PC-3 (cell line): Measurements from ENCODE around the gene MAPK9.

Experiments
- EZH2 ChIP-seq: fragments of 300-600 bp; sonication (generic); IDR thresholded peaks from one replicate; pipeline ENCODE4 v1.6.1; 2017; ENCODE audit warnings: antibody characterized with exemption, mild to moderate bottlenecking, low read length; ENCODE audit not compliant: unreplicated experiment
- TF ChIP-seq, protein P1 (sequence below): fragments of 300-600 bp; sonication (generic); conservative IDR thresholded peaks from 2 replicates; pipeline ENCODE4 v1.5.1; 2017; ENCODE audit warnings: antibody characterized with exemption, low read depth, mild to moderate bottlenecking, low read length

DNA sequence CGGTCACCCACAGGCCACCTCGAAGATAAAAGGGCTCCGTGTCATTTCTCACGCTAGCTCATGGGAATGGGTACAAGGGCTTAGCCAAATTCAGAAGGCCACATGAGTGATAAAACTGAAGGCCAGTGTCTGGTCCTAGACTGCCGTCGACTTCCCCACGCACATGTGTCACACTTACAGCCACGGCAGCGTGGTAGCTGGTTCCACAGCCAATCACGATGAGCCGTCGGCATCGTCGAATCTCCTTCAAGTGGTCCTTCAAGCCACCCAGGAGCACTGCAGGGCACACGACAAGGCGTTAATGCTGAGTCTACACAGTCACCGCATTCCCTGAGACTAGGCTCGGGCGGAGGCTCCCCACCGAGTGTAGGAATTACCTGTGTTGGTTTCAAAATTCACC lies 24.7 kb upstream of the MAPK9 start:
- TF ChIP-seq, protein P1, sequence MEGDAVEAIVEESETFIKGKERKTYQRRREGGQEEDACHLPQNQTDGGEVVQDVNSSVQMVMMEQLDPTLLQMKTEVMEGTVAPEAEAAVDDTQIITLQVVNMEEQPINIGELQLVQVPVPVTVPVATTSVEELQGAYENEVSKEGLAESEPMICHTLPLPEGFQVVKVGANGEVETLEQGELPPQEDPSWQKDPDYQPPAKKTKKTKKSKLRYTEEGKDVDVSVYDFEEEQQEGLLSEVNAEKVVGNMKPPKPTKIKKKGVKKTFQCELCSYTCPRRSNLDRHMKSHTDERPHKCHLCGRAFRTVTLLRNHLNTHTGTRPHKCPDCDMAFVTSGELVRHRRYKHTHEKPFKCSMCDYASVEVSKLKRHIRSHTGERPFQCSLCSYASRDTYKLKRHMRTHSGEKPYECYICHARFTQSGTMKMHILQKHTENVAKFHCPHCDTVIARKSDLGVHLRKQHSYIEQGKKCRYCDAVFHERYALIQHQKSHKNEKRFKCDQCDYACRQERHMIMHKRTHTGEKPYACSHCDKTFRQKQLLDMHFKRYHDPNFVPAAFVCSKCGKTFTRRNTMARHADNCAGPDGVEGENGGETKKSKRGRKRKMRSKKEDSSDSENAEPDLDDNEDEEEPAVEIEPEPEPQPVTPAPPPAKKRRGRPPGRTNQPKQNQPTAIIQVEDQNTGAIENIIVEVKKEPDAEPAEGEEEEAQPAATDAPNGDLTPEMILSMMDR = no peak
- no peak for TF ChIP-seq EZH2
